ENCODE measurements around the gene GAN.

GAN gene

GRCh38 chr16:81380932-81381331 is 66.2 kb downstream of the GAN start (continued):
- TF ChIP-seq KLF17 (tag by site-specific recombination; IDR thresholded peaks at IDR 0.05) = no peak
- TF ChIP-seq ZNF157 (tag by site-specific recombination; IDR thresholded peaks at IDR 0.05) = no peak

GRCh38 chr16:81384006-81384405 is 69.2 kb downstream of the GAN start:
- Histone ChIP-seq H3K36me3 (ENCODE audit: control insufficient read depth in 2 of 2, insufficient read depth in 1 of 2, low read length in 2 of 2) (peaks cover 3 to 11% of the 10 kb centered on the region in 2 experiments; a peak in 2 of 3 replicates), H3K4me3 (ENCODE audit: low read depth, low read length) (no peak overlapping the region), H3K27ac (ENCODE audit: extremely low read depth, low read depth, low read length) (no peak overlapping the region), H3K4me1 (ENCODE audit: control insufficient read depth, insufficient read depth, low read length) (no peaks in the 10 kb centered on the region), H3K9me3 (ENCODE audit: control insufficient read depth, insufficient read depth, low read depth, low read length) (no peaks in the 10 kb centered on the region)
- POLR2A ChIA-PET = no interaction called here
- CTCF ChIA-PET = no interaction called here
- TF ChIP-seq KLF17 (tag by site-specific recombination; IDR thresholded peaks at IDR 0.05) (no peak), SALL2 (tag by site-specific recombination; IDR thresholded peaks at IDR 0.05; ENCODE audit: borderline replicate concordance) (no peak), ZNF843 (tag by site-specific recombination; IDR thresholded peaks at IDR 0.05) (no peak), ZNF777 (tag by site-specific recombination; IDR thresholded peaks at IDR 0.05; ENCODE audit: borderline replicate concordance) (no peak), PRDM6 (tag by site-specific recombination; IDR thresholded peaks at IDR 0.05) (0 out of 2 replicates have a peak, but pooled peaks have one; percentile 11)

- Histone ChIP-seq H3K27ac (ENCODE audit: extremely low read depth, low read depth, low read length) (no peak overlapping the region), H3K36me3 (ENCODE audit: control insufficient read depth in 2 of 2, insufficient read depth in 1 of 2, low read length in 2 of 2) (peaks cover 3 to 12% of the 10 kb centered on the region in 2 experiments; a peak in 2 of 3 replicates), H3K4me1 (ENCODE audit: control insufficient read depth, insufficient read depth, low read length) (no peaks in the 10 kb centered on the region), H3K4me3 (ENCODE audit: low read depth, low read length) (no peak overlapping the region), H3K9me3 (ENCODE audit: control insufficient read depth, insufficient read depth, low read depth, low read length) (no peaks in the 10 kb centered on the region)
- CTCF ChIA-PET = interaction anchor here (0.6 to 1.5 kb wide), 4 partner anchors 9 to 204 kb away, joined by 3 read pairs; no protein-coding TSS in a partner anchor
- TF ChIP-seq ZNF555 (tag by site-specific recombination; conservative IDR thresholded peaks at IDR 0.05) (no peak), ZNF366 (tag by site-specific recombination; conservative IDR thresholded peaks at IDR 0.05) (no peak), BCL6B (tag by site-specific recombination; IDR thresholded peaks at IDR 0.05) (no peak), ZNF654 (tag by site-specific recombination; IDR thresholded peaks at IDR 0.05; ENCODE audit: low read depth) (no peak), SCRT2 (tag by site-specific recombination; IDR thresholded peaks at IDR 0.05) (no peak), ZNF571 (tag by site-specific recombination; IDR thresholded peaks at IDR 0.05) (no peak), ZSCAN16 (tag by site-specific recombination; IDR thresholded peaks at IDR 0.05) (no peak), ZNF26 (tag by site-specific recombination; IDR thresholded peaks at IDR 0.05) (no peak), ZSCAN18 (tag by site-specific recombination; IDR thresholded peaks at IDR 0.05) (no peak), ZNF341 (tag by site-specific recombination; IDR thresholded peaks at IDR 0.05; ENCODE audit: low read depth) (no peak)
- POLR2A ChIA-PET = no interaction called here
These were observed 70.4 kb downstream of the GAN start for GRCh38 chr16:81385031-81385756.
